ENCODE data around the gene HSD17B11. TPM values are rescaled to one million over a fixed set of nuclear protein-coding genes. Genes with fewer than 3 reads are reported as not detected.
A peak's percentile ranks its signal among the peaks of the same experiment; 100 is the strongest.
"Not testable (repeated sequence)": the region's sequence is repeated elsewhere in the genome, so short reads cannot be mapped to it uniquely, and the experiment has no call there.

The HSD17B11 gene
- total and polyA plus RNA-seq, 2 experiments from 2014 or later: 76.0 to 171 TPM

- Histone ChIP-seq H4K20me1 (ENCODE audit: insufficient read depth, poor library complexity, severe bottlenecking) (no peaks in the 10 kb centered on the region), H3K9me3 (ENCODE audit: low read depth) (no peaks in the 10 kb centered on the region), H3K9me2 (replicated peaks; ENCODE audit: insufficient read depth) (no peaks in the 10 kb centered on the region), H3K27ac (peak overlapping the region; percentile 80), H3K4me2 (peak overlapping the region; percentile 42), H3K4me1 (ENCODE audit: insufficient read depth) (peaks cover 25% of the 10 kb centered on the region), H2AFZ (no peak overlapping the region), H3K79me2 (no peaks in the 10 kb centered on the region), H3K4me3 (no peak overlapping the region), H3K27me3 (no peaks in the 10 kb centered on the region), H3K36me3 (replicated peaks; ENCODE audit: insufficient read depth, low read depth) (no peaks in the 10 kb centered on the region)
- TF ChIP-seq EZH2phosphoT487 (IDR thresholded peaks at IDR 0.05; ENCODE audit: low read depth, severe bottlenecking, unreplicated experiment): no peak
- TF ChIP-seq CTCF (IDR thresholded peaks at IDR 0.05; ENCODE audit: poor library complexity): no peak
- WGBS (ENCODE audit: low lambda C conversion rate, missing lambda C conversion rate): 45% methylated on average over 3 of the region's 3 CpGs
- peak; percentile 51 for DNase-seq (ENCODE audit: low spot score)
These were observed 18.5 kb upstream of the HSD17B11 start for GRCh38 chr4:87409420-87409939.

- H3K9me3 ChIP-seq (ENCODE audit: low read depth); H3K79me2 ChIP-seq; H3K27ac ChIP-seq; H3K9me2 ChIP-seq (replicated peaks; ENCODE audit: insufficient read depth); DNase-seq (ENCODE audit: low spot score); H3K36me3 ChIP-seq (replicated peaks; ENCODE audit: insufficient read depth, low read depth); H3K27me3 ChIP-seq; H4K20me1 ChIP-seq (ENCODE audit: insufficient read depth, poor library complexity, severe bottlenecking); H2AFZ ChIP-seq; H3K4me3 ChIP-seq; H3K4me2 ChIP-seq: not testable (repeated sequence)
- peaks cover 25% of the 10 kb centered on the region for H3K4me1 ChIP-seq (ENCODE audit: insufficient read depth)
- WGBS (ENCODE audit: low lambda C conversion rate, missing lambda C conversion rate): 69% methylated on average over 4 of the region's 4 CpGs
These were observed 15.9 kb upstream of the HSD17B11 start for GRCh38 chr4:87406902-87407301.

DNA sequence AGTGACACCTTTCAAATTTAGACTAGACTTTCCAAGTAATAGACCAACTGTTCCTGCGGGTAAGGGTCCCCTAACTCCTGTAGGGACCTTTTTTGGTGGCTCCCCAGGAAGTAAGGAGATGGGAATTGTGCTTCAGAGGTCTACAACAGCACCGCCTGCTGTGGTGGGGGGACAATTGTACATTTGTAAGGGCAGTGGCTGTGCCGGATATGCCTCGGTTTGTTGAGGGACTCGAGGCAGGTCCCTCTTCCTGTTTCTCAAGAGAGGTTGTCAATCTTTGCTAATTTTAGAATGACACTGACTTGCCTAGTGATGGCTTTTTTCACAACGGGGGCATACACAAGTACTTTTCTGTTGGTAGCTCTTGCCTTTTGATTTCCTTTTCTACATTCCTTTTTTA lies 15.5 kb upstream of the HSD17B11 start:
- no peaks in the 10 kb centered on the region for H3K79me2 ChIP-seq
- H3K27ac ChIP-seq: no peak overlapping the region
- TF ChIP-seq EZH2 (IDR thresholded peaks at IDR 0.05; ENCODE audit: borderline replicate concordance): no peak
- no peak for TF ChIP-seq CTCF (IDR thresholded peaks at IDR 0.05; ENCODE audit: poor library complexity)
- TF ChIP-seq EZH2phosphoT487 (IDR thresholded peaks at IDR 0.05; ENCODE audit: low read depth, severe bottlenecking, unreplicated experiment): no peak
- H4K20me1 ChIP-seq (ENCODE audit: insufficient read depth, poor library complexity, severe bottlenecking): no peaks in the 10 kb centered on the region
- H2AFZ ChIP-seq: no peak overlapping the region
- no peak for DNase-seq (ENCODE audit: low spot score)
- H3K36me3 ChIP-seq (replicated peaks; ENCODE audit: insufficient read depth, low read depth): no peaks in the 10 kb centered on the region
- no peaks in the 10 kb centered on the region for H3K27me3 ChIP-seq
- no peak overlapping the region for H3K4me2 ChIP-seq
- WGBS (ENCODE audit: low lambda C conversion rate, missing lambda C conversion rate): 93% methylated on average over 6 of the region's 6 CpGs
- H3K4me3 ChIP-seq: no peak overlapping the region
- H3K9me3 ChIP-seq (ENCODE audit: low read depth): no peaks in the 10 kb centered on the region
- no peaks in the 10 kb centered on the region for H3K9me2 ChIP-seq (replicated peaks; ENCODE audit: insufficient read depth)
- H3K4me1 ChIP-seq (ENCODE audit: insufficient read depth): peaks cover 25% of the 10 kb centered on the region

DNA sequence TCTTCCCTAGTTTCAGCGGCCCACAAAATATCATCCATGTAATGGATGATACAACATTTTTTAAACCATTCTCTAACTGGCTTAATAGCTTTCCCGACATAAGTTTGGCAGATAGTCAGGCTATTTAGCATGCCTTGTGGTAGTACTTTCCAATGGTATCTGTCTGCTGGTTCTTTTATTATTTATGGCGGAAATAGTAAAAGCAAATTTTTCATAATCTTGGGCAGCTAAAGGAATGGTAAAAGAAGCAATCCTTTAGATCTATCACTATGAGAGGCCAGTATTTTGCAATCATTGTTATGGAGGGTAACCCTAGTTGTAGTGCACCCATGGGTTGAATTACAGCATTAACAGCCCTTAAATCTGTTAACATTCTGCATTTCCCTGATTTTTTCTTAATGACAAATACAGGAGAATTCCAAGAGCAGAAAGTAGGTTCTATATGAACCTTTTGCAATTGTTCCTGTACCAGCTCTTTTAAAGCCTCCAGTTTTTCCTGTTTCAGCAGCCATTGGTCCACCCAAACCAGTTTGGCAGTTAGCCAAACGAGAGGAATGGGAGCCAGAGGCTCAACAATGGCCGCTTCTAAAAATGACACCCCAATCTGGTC lies 14.3 kb upstream of the HSD17B11 start:
- 93% methylated on average over 5 of the region's 5 CpGs for WGBS (ENCODE audit: low lambda C conversion rate, missing lambda C conversion rate)
- TF ChIP-seq EZH2phosphoT487 (IDR thresholded peaks at IDR 0.05; ENCODE audit: low read depth, severe bottlenecking, unreplicated experiment): no peak
- TF ChIP-seq CTCF (IDR thresholded peaks at IDR 0.05; ENCODE audit: poor library complexity): no peak

GRCh38 chr4:87403732-87404131 lies 12.7 kb upstream of the HSD17B11 start:
- H3K79me2 ChIP-seq; H3K4me3 ChIP-seq; DNase-seq (ENCODE audit: low spot score); H3K9me2 ChIP-seq (replicated peaks; ENCODE audit: insufficient read depth); H2AFZ ChIP-seq; H4K20me1 ChIP-seq (ENCODE audit: insufficient read depth, poor library complexity, severe bottlenecking); H3K9me3 ChIP-seq (ENCODE audit: low read depth); H3K4me2 ChIP-seq; H3K27me3 ChIP-seq; H3K4me1 ChIP-seq (ENCODE audit: insufficient read depth); H3K36me3 ChIP-seq (replicated peaks; ENCODE audit: insufficient read depth, low read depth); H3K27ac ChIP-seq: not testable (repeated sequence)
- 60% methylated on average over 1 of the region's 1 CpG for WGBS (ENCODE audit: low lambda C conversion rate, missing lambda C conversion rate)

More for the DNA sequence above, 14.3 kb upstream of the HSD17B11 start:
- no peak overlapping the region for H3K4me3 ChIP-seq
- H3K79me2 ChIP-seq: no peaks in the 10 kb centered on the region
- H3K4me2 ChIP-seq: no peak overlapping the region
- DNase-seq (ENCODE audit: low spot score): no peak
- H3K4me1 ChIP-seq (ENCODE audit: insufficient read depth): peaks cover 19% of the 10 kb centered on the region
- no peaks in the 10 kb centered on the region for H3K9me3 ChIP-seq (ENCODE audit: low read depth)
- H3K9me2 ChIP-seq (replicated peaks; ENCODE audit: insufficient read depth): no peaks in the 10 kb centered on the region
- no peaks in the 10 kb centered on the region for H3K27me3 ChIP-seq
- no peak overlapping the region for H2AFZ ChIP-seq
- H4K20me1 ChIP-seq (ENCODE audit: insufficient read depth, poor library complexity, severe bottlenecking): no peaks in the 10 kb centered on the region
- H3K36me3 ChIP-seq (replicated peaks; ENCODE audit: insufficient read depth, low read depth): no peaks in the 10 kb centered on the region
- no peak overlapping the region for H3K27ac ChIP-seq

All from hepatocyte (in vitro differentiated cells).